Measurements from ENCODE around the gene LRP1B. TPM values are rescaled to one million over a fixed set of nuclear protein-coding genes. Genes with fewer than 3 reads are reported as not detected.

The LRP1B gene
- total and polyA plus RNA-seq, 2 of the 8 experiments (the other 6 are each of a cell fraction or from before 2014, with no cell fraction given), result 0.03 TPM; not detected in 1

- Histone ChIP-seq H3K14ac (ENCODE audit: insufficient read length) (no peak overlapping the region), H3K4ac (replicated peaks; ENCODE audit: insufficient read length, low read depth, low read length) (no peak overlapping the region), H3K79me2 (ENCODE audit: control insufficient read depth in 1 of 2, insufficient read depth in 2 of 2, low read length in 2 of 2) (no peaks in the 10 kb centered on the region), H4K20me1 (replicated peaks in 1 of 2; ENCODE audit: control insufficient read depth in 1 of 2, insufficient read depth in 2 of 2, low read length in 2 of 2) (no peaks in the 10 kb centered on the region), H2BK5ac (ENCODE audit: low read depth, low read length) (no peak overlapping the region), H2BK15ac (ENCODE audit: low read length) (no peak overlapping the region), H3K23me2 (ENCODE audit: low read depth, low read length) (no peaks in the 10 kb centered on the region), H3K4me1 (replicated peaks in 1 of 4; ENCODE audit: control insufficient read depth in 3 of 4, insufficient read depth in 4 of 4, low read length in 3 of 4) (no peaks in the 10 kb centered on the region), H3K79me1 (ENCODE audit: low read depth, low read length) (no peaks in the 10 kb centered on the region), H3K27me3 (replicated peaks in 1 of 4; ENCODE audit: control insufficient read depth in 3 of 4, extremely low read depth in 1 of 4, insufficient read depth in 3 of 4, low read length in 3 of 4) (no peaks in the 10 kb centered on the region), H3K36me3 (ENCODE audit: control insufficient read depth in 2 of 4, insufficient read depth in 4 of 4, low read length in 3 of 4) (no peaks in the 10 kb centered on the region), H3K23ac (ENCODE audit: insufficient read length) (no peak overlapping the region), H3K27ac (ENCODE audit: low read depth, low read length) (no peak overlapping the region), H4K5ac (ENCODE audit: insufficient read length, low read depth, low read length) (no peak overlapping the region), H3K9ac (replicated peaks in 1 of 4; ENCODE audit: extremely low read depth in 1 of 4, low read depth in 3 of 4, low read length in 3 of 4) (no peak overlapping the region), H3K18ac (ENCODE audit: extremely low read depth, low read length) (no peak overlapping the region), H3K4me2 (ENCODE audit: insufficient read depth in 1 of 2, low read depth in 2 of 2, low read length in 2 of 2) (no peak overlapping the region), H3K9me3 (ENCODE audit: insufficient read depth in 2 of 2, low read depth in 1 of 2, low read length in 1 of 2) (no peaks in the 10 kb centered on the region), H3K4me3 (ENCODE audit: extremely low read depth in 1 of 4, insufficient read depth in 2 of 4, low read depth in 3 of 4, low read length in 4 of 4) (no peak overlapping the region), H2BK120ac (replicated peaks; ENCODE audit: low read depth, low read length) (no peak overlapping the region), H4K91ac (replicated peaks; ENCODE audit: insufficient read length, low read length) (no peak overlapping the region), H2AFZ (ENCODE audit: low read length) (no peak overlapping the region), H2BK20ac (ENCODE audit: low read length) (no peak overlapping the region), H2BK12ac (ENCODE audit: low read depth, low read length) (no peak overlapping the region), H4K8ac (ENCODE audit: extremely low read depth, insufficient read depth, low read length) (no peak overlapping the region), H2AK5ac (ENCODE audit: low read depth, low read length) (no peak overlapping the region), H3K56ac (replicated peaks; ENCODE audit: insufficient read length, low read depth, low read length) (no peak overlapping the region)
- 90% methylated on average over 3 of the region's 3 CpGs; no CpG with 5 or more reads in 1 of the 2 experiments for WGBS, 2 experiments (ENCODE audit: extremely low coverage in 1 of 2, insufficient coverage in 1 of 2, insufficient read length in 1 of 2, insufficient replicate concordance in 2 of 2, low coverage in 1 of 2, low lambda C conversion rate in 2 of 2, missing lambda C conversion rate in 1 of 2)
- ChIA-PET POLR2A (ENCODE audit: partially characterized antibody) (no interaction called here), CTCF (ENCODE audit: partially characterized antibody) (interaction anchor here (1.5 kb wide), 1 partner anchor 22 kb away, joined by 3 read pairs; no protein-coding TSS in a partner anchor)
- no peak for FAIRE-seq
- no peak for DNase-seq (ENCODE audit: low read depth in 1 of 2, low spot score in 2 of 2)
- TF ChIP-seq SIN3A (conservative IDR thresholded peaks at IDR 0.05 in 1 of 2, IDR thresholded peaks at IDR 0.05 in 1 of 2; ENCODE audit: low read depth in 1 of 2, low read length in 2 of 2), result no peak
- TF ChIP-seq BRCA1 (IDR thresholded peaks at IDR 0.05; ENCODE audit: low read depth, low read length), result no peak
- no peak for TF ChIP-seq SIRT6 (IDR thresholded peaks at IDR 0.05; ENCODE audit: low read length)
Measured at GRCh38 chr2:140842110-140842509, 1288.7 kb downstream of the LRP1B start.

Data from H1 (cell line).